HEK293 (cell line): ENCODE measurements around the gene RPL19.
A peak's percentile ranks its signal among the peaks of the same experiment; 100 is the strongest.

ENCODE experiments used
- CTCF ChIA-PET: fragments of 350-600 bp; formaldehyde crosslinking; extraction: SDS; loops from one replicate; lab custom pipeline; 2021; ENCODE audit warnings: antibody characterized with exemption; lab: Yijun Ruan, JAX
- POLR2A ChIA-PET: fragments of 300-600 bp; formaldehyde crosslinking; extraction: SDS; loops from one replicate; lab custom pipeline; 2020; ENCODE audit warnings: antibody characterized with exemption, inconsistent platforms; lab: Yijun Ruan, JAX
- H3K27ac ChIP-seq: fragments of 200-500 bp; sonication (Bioruptor generic); 2 replicates; pipeline ENCODE4 v1.5.1; 2014; ENCODE audit warnings: low read depth, low read length, control low read depth, inconsistent platforms; ENCODE audit errors: extremely low read depth
- H3K36me3 ChIP-seq, 2 experiments: fragments of 200-500 bp in 1 of 2; sonication (Bioruptor generic) in 1 of 2; 1 replicate in 1 of 2; 2 replicates in 1 of 2; pipeline ENCODE4 v1.5.1; 2014 to 2017; ENCODE audit warnings: inconsistent platforms in 2 of 2, low read length in 2 of 2; ENCODE audit not compliant: control insufficient read depth in 2 of 2, insufficient read depth in 1 of 2
- H3K4me1 ChIP-seq: fragments of 200-500 bp; sonication (Bioruptor generic); 2 replicates; pipeline ENCODE4 v1.5.1; 2014; ENCODE audit warnings: mild to moderate bottlenecking, low read length, inconsistent platforms; ENCODE audit not compliant: control insufficient read depth, insufficient read depth
- H3K4me3 ChIP-seq: 2 replicates; pipeline ENCODE4 v1.5.1; 2011; ENCODE audit warnings: low read depth, mild to moderate bottlenecking, control low read depth, low read length, moderate library complexity
- H3K9me3 ChIP-seq: fragments of 200-500 bp; sonication (Bioruptor generic); 2 replicates; pipeline ENCODE4 v1.5.1; 2014; ENCODE audit warnings: low read depth, low read length, inconsistent platforms; ENCODE audit not compliant: control insufficient read depth, insufficient read depth
- BCL11B ChIP-seq: fragments of 450-650 bp; formaldehyde crosslinking; IDR thresholded peaks from 2 replicates; pipeline ENCODE4 v1.5.1; 2016; ENCODE audit warnings: low read depth, missing biosample characterization, missing genetic modification characterization
- EGR2 ChIP-seq: fragments of 450-650 bp; formaldehyde crosslinking; IDR thresholded peaks from 2 replicates; pipeline ENCODE4 v1.5.1; 2016; ENCODE audit warnings: low read depth, missing biosample characterization, missing genetic modification characterization
- ELK4 ChIP-seq: IDR thresholded peaks from 2 replicates; pipeline ENCODE4 v1.6.1; 2011; ENCODE audit warnings: mild to moderate bottlenecking, low read depth, low read length, borderline replicate concordance
- GLIS1 ChIP-seq: fragments of 450-650 bp; formaldehyde crosslinking; IDR thresholded peaks from 2 replicates; pipeline ENCODE4 v1.5.1; 2016; ENCODE audit warnings: missing biosample characterization, missing genetic modification characterization
- HIC1 ChIP-seq: fragments of 450-650 bp; formaldehyde crosslinking; IDR thresholded peaks from 2 replicates; pipeline ENCODE4 v1.5.1; 2016; ENCODE audit warnings: missing biosample characterization, missing genetic modification characterization
- IKZF3 ChIP-seq: fragments of 450-650 bp; IDR thresholded peaks from 2 replicates; pipeline ENCODE4 v1.5.0; 2018; ENCODE audit warnings: missing biosample characterization, mild to moderate bottlenecking, missing genetic modification characterization, moderate library complexity
- KLF10 ChIP-seq: fragments of 450-650 bp; IDR thresholded peaks from 2 replicates; pipeline ENCODE4 v1.5.1; 2018; ENCODE audit warnings: missing biosample characterization, mild to moderate bottlenecking, missing genetic modification characterization
- OSR2 ChIP-seq: fragments of 450-650 bp; formaldehyde crosslinking; IDR thresholded peaks from 2 replicates; pipeline ENCODE4 v1.5.1; 2016; ENCODE audit warnings: missing biosample characterization, missing genetic modification characterization
- SALL2 ChIP-seq: fragments of 450-650 bp; formaldehyde crosslinking; IDR thresholded peaks from 2 replicates; pipeline ENCODE4 v1.5.0; 2017; ENCODE audit warnings: missing biosample characterization, mild to moderate bottlenecking, missing genetic modification characterization, borderline replicate concordance
- SP7 ChIP-seq: fragments of 450-650 bp; formaldehyde crosslinking; IDR thresholded peaks from 2 replicates; pipeline ENCODE4 v1.5.1; 2016; ENCODE audit warnings: missing biosample characterization, missing genetic modification characterization
- YY1 ChIP-seq: fragments of 450-650 bp; formaldehyde crosslinking; IDR thresholded peaks from 2 replicates; pipeline ENCODE4 v1.5.1; 2018; ENCODE audit warnings: missing biosample characterization, missing genetic modification characterization
- ZBTB20 ChIP-seq: fragments of 450-650 bp; formaldehyde crosslinking; IDR thresholded peaks from 2 replicates; pipeline ENCODE4 v1.5.1; 2016; ENCODE audit warnings: missing biosample characterization, missing genetic modification characterization
- ZBTB48 ChIP-seq: fragments of 450-650 bp; formaldehyde crosslinking; IDR thresholded peaks from 2 replicates; pipeline ENCODE4 v1.5.1; 2016; ENCODE audit warnings: missing biosample characterization, missing genetic modification characterization
- ZEB2 ChIP-seq: fragments of 450-650 bp; formaldehyde crosslinking; IDR thresholded peaks from 2 replicates; pipeline ENCODE4 v1.5.1; 2016; ENCODE audit warnings: missing biosample characterization, missing genetic modification characterization
- ZFHX2 ChIP-seq: fragments of 450-650 bp; formaldehyde crosslinking; conservative IDR thresholded peaks from 2 replicates; pipeline ENCODE4 v1.5.1; 2016; ENCODE audit warnings: missing biosample characterization, missing genetic modification characterization
- ZIC2 ChIP-seq: fragments of 450-650 bp; formaldehyde crosslinking; IDR thresholded peaks from 2 replicates; pipeline ENCODE4 v1.5.1; 2016; ENCODE audit warnings: missing biosample characterization, missing genetic modification characterization
- ZNF138 ChIP-seq: fragments of 450-650 bp; formaldehyde crosslinking; IDR thresholded peaks from 2 replicates; pipeline ENCODE4 v1.5.1; 2016; ENCODE audit warnings: missing biosample characterization, missing genetic modification characterization, borderline replicate concordance
- ZNF174 ChIP-seq: fragments of 450-650 bp; formaldehyde crosslinking; IDR thresholded peaks from 2 replicates; pipeline ENCODE4 v1.5.0; 2017; ENCODE audit warnings: missing biosample characterization, mild to moderate bottlenecking, missing genetic modification characterization
- ZNF221 ChIP-seq: fragments of 450-650 bp; formaldehyde crosslinking; IDR thresholded peaks from 2 replicates; pipeline ENCODE4 v1.5.1; 2017; ENCODE audit warnings: missing biosample characterization, missing genetic modification characterization, borderline replicate concordance
- ZNF248 ChIP-seq: fragments of 450-650 bp; formaldehyde crosslinking; IDR thresholded peaks from 2 replicates; pipeline ENCODE4 v1.5.1; 2017; ENCODE audit warnings: missing biosample characterization, missing genetic modification characterization
- ZNF335 ChIP-seq: fragments of 450-650 bp; formaldehyde crosslinking; conservative IDR thresholded peaks from 2 replicates; pipeline ENCODE4 v1.5.1; 2016; ENCODE audit warnings: missing biosample characterization, missing genetic modification characterization
- ZNF341 ChIP-seq: fragments of 450-650 bp; formaldehyde crosslinking; IDR thresholded peaks from 2 replicates; pipeline ENCODE4; 2016; ENCODE audit warnings: low read depth, missing biosample characterization, missing genetic modification characterization
- ZNF423 ChIP-seq: fragments of 450-650 bp; formaldehyde crosslinking; IDR thresholded peaks from 2 replicates; pipeline ENCODE4 v1.5.1; 2016; ENCODE audit warnings: missing biosample characterization, missing genetic modification characterization
- ZNF600 ChIP-seq: fragments of 450-650 bp; formaldehyde crosslinking; IDR thresholded peaks from 2 replicates; pipeline ENCODE4 v1.5.1; 2016; ENCODE audit warnings: missing biosample characterization, missing genetic modification characterization
- ZNF629 ChIP-seq: fragments of 450-650 bp; formaldehyde crosslinking; IDR thresholded peaks from 2 replicates; pipeline ENCODE4 v1.5.1; 2017; ENCODE audit warnings: missing biosample characterization, missing genetic modification characterization
- ZNF707 ChIP-seq: fragments of 450-650 bp; formaldehyde crosslinking; IDR thresholded peaks from 2 replicates; pipeline ENCODE4 v1.5.1; 2016; ENCODE audit warnings: missing biosample characterization, missing genetic modification characterization
- ZNF768 ChIP-seq: fragments of 450-650 bp; formaldehyde crosslinking; IDR thresholded peaks from 2 replicates; pipeline ENCODE4 v1.5.1; 2018; ENCODE audit warnings: missing biosample characterization, mild to moderate bottlenecking, missing genetic modification characterization
- ZNF777 ChIP-seq: fragments of 450-650 bp; formaldehyde crosslinking; IDR thresholded peaks from 2 replicates; pipeline ENCODE4 v1.5.1; 2017; ENCODE audit warnings: missing biosample characterization, missing genetic modification characterization, borderline replicate concordance
- TF ChIP-seq, protein P1 (sequence below): fragments of 450-650 bp; formaldehyde crosslinking; IDR thresholded peaks from 2 replicates; pipeline ENCODE4 v1.5.1; 2016; ENCODE audit warnings: missing biosample characterization, missing genetic modification characterization

The RPL19 gene

DNA sequence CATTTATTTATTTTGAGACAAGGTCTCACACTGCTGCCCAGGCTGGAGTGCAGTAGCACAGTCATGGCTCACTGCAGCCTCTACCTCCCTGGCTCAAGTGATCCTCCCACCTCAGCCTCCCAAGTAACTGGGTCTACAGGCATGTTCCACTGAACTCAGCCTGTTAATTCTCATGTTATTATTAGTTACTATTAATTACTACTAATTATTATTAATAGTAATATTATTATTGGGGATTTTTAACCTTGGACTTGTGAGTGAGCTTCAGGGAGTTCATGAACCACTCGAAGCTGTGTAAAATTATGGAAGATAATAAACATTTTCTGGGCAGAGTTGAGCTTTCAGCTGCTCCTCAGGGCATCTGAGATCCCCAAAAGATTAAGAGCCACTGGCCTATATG, 30.3 kb downstream of the RPL19 start:
- no peak for TF ChIP-seq ZNF174 (tag by site-specific recombination)
- TF ChIP-seq SALL2 (tag by site-specific recombination): no peak
- no peak for TF ChIP-seq ELK4
- no peak for TF ChIP-seq ZNF248 (tag by site-specific recombination)
- TF ChIP-seq ZNF138 (tag by site-specific recombination): no peak
- TF ChIP-seq, protein P1, sequence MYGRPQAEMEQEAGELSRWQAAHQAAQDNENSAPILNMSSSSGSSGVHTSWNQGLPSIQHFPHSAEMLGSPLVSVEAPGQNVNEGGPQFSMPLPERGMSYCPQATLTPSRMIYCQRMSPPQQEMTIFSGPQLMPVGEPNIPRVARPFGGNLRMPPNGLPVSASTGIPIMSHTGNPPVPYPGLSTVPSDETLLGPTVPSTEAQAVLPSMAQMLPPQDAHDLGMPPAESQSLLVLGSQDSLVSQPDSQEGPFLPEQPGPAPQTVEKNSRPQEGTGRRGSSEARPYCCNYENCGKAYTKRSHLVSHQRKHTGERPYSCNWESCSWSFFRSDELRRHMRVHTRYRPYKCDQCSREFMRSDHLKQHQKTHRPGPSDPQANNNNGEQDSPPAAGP (tag by site-specific recombination): no peak
- TF ChIP-seq, all 188 proteins: peak for 0
- Histone ChIP-seq H3K9me3 (no peaks in the 10 kb centered on the region), H3K36me3 (no peaks in the 10 kb centered on the region), H3K4me1 (peaks cover 13% of the 10 kb centered on the region), H3K27ac (no peak overlapping the region), H3K4me3 (no peak overlapping the region)
- POLR2A ChIA-PET: interaction anchor here (3.0 kb wide), 1 partner anchor 31 kb away, joined by 19 read pairs; the partner anchor contains the start of gene RPL19
- CTCF ChIA-PET: interaction anchor here (1.0 to 20.9 kb wide), 5 partner anchors 10 to 393 kb away, joined by 5 to 733 read pairs (median 13); partner anchors contain the start of gene RPL19

DNA sequence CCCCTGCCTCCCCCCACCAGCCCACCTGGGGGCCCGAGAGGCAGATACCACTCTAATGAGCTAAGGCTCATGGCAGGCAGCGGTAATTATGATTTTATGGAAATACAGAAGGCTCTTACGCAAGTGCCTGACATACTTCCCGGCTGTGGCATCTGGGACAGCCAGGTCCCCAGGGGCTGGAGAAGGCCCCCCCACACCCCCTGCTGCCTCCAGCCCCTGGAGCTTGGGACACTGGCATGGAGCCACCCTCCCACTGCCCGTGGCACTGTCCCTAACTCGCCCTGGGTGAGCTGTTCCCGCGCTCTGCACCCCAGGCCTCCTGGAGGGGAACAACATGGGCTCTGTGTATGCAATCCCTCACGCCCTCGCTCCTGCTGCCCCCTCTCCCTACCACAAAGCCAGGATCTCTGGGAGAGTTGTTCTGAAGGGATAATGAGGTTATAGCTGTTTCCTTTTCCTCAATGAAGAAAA, 31.0 kb downstream of the RPL19 start:
- Histone ChIP-seq H3K4me1 (peaks cover 11% of the 10 kb centered on the region), H3K27ac (no peak overlapping the region), H3K4me3 (no peak overlapping the region), H3K36me3 (no peaks in the 10 kb centered on the region), H3K9me3 (no peaks in the 10 kb centered on the region)
- CTCF ChIA-PET: interaction anchor here (0.6 to 20.9 kb wide), 11 partner anchors 8 to 392 kb away, joined by 3 to 733 read pairs (median 8); partner anchors contain the start of gene RPL19
- POLR2A ChIA-PET: interaction anchor here (0.7 to 3.0 kb wide), 3 partner anchors 25 to 34 kb away, joined by 4 to 19 read pairs (median 4); partner anchors contain the start of genes CACNB1 and RPL19
- TF ChIP-seq SP7 (tag by site-specific recombination) (0 out of 2 replicates have a peak, but pooled peaks have one; percentile 38), ZNF768 (no peak), ZNF777 (tag by site-specific recombination) (peak; percentile 46; the same call in 1 of the 2 replicates), ZNF423 (peak; percentile 86), ZNF629 (tag by site-specific recombination) (peak; percentile 58), EGR2 (tag by site-specific recombination) (peak; percentile 66), ZBTB48 (peak; percentile 87), KLF10 (tag by site-specific recombination) (peak; percentile 34; the same call in 1 of the 2 replicates), HIC1 (tag by site-specific recombination) (peak; percentile 53; the same call in 1 of the 2 replicates), ZFHX2 (peak; percentile 81), ZBTB20 (tag by site-specific recombination) (peak; percentile 77; the same call in 1 of the 2 replicates), ZNF707 (tag by site-specific recombination) (no peak), YY1 (no peak), OSR2 (peak; percentile 88), GLIS1 (peak; percentile 100), ZIC2 (tag by site-specific recombination) (peak; percentile 100), ZNF600 (tag by site-specific recombination) (peak; percentile 83), ZNF335 (tag by site-specific recombination) (peak; percentile 38; the same call in 1 of the 2 replicates), BCL11B (tag by site-specific recombination) (no peak), ZEB2 (tag by site-specific recombination) (peak; percentile 73), ZNF221 (tag by site-specific recombination) (no peak), IKZF3 (tag by site-specific recombination) (peak; percentile 71; the same call in 1 of the 2 replicates), ZNF341 (tag by site-specific recombination) (peak; percentile 86)
